Osteocyte (in vitro differentiated cells): ENCODE data around the gene PLEKHN1. TPM values are rescaled to one million over a fixed set of nuclear protein-coding genes. Genes with fewer than 3 reads are reported as not detected.
A peak's percentile ranks its signal among the peaks of the same experiment; 100 is the strongest.

ENCODE experiments used
- DNase-seq: peaks from one replicate; pipeline ENCODE4 v3.0.0; 2021; ENCODE audit warnings: mixed read lengths; ENCODE audit not compliant: unreplicated experiment; ENCODE audit errors: extremely low spot score
- H3K27ac Mint-ChIP-seq: one replicate; pipeline ENCODE4 v1.8.0; 2021; ENCODE audit warnings: mild to moderate bottlenecking, mixed read lengths; ENCODE audit not compliant: unreplicated experiment
- H3K27me3 Mint-ChIP-seq: one replicate; pipeline ENCODE4 v1.8.0; 2021; ENCODE audit warnings: mixed read lengths; ENCODE audit not compliant: unreplicated experiment
- H3K36me3 Mint-ChIP-seq: one replicate; pipeline ENCODE4 v1.8.0; 2021; ENCODE audit warnings: mixed read lengths; ENCODE audit not compliant: unreplicated experiment
- H3K4me1 Mint-ChIP-seq: one replicate; pipeline ENCODE4 v1.8.0; 2021; ENCODE audit warnings: mixed read lengths; ENCODE audit not compliant: unreplicated experiment
- H3K4me3 Mint-ChIP-seq: one replicate; pipeline ENCODE4 v1.8.0; 2021; ENCODE audit warnings: mild to moderate bottlenecking, moderate library complexity, mixed read lengths; ENCODE audit not compliant: unreplicated experiment
- H3K9me3 Mint-ChIP-seq: one replicate; pipeline ENCODE4 v1.8.0; 2021; ENCODE audit warnings: mixed read lengths; ENCODE audit not compliant: unreplicated experiment
- CTCF ChIP-seq: fragments of 200-600 bp; sonication (generic); IDR thresholded peaks from 2 replicates; pipeline ENCODE4 v1.5.0; 2021; ENCODE audit warnings: antibody characterized with exemption, mild to moderate bottlenecking, moderate library complexity
- total RNA-seq: library from RNA; stranded (reverse); gene quantifications from 2 replicates; pipeline ENCODE4 v1.2.1, GENCODE V29; 2021

PLEKHN1 gene
- total RNA-seq, 1 donor from 2014 or later: 0.21 TPM

DNA sequence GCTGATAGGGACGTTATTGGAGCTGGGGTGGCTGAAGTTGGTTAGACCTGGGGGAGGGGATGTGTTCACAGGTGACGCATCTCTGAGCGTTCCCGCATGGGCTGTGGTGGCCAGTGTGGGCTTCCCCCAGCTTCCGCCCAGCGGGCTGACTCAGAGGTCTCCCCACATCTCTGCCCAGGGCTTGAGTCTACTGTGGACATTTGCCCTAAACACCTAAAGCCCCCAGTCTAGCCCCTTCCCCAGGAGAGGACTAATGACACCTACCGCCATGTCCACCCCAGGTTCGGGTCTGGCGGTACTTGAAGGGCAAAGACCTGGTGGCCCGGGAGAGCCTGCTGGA is 55.6 kb downstream of the PLEKHN1 start:
- no peak for DNase-seq
- Mint-ChIP-seq H3K36me3 (no peaks in the 10 kb centered on the region), H3K9me3 (no peaks in the 10 kb centered on the region), H3K27me3 (no peaks in the 10 kb centered on the region), H3K4me1 (peaks cover 41% of the 10 kb centered on the region), H3K27ac (no peak overlapping the region), H3K4me3 (peak overlapping the region; percentile 6)
- no peak for TF ChIP-seq CTCF

- no peaks in the 10 kb centered on the region for H3K36me3 Mint-ChIP-seq
- no peaks in the 10 kb centered on the region for H3K27me3 Mint-ChIP-seq
- TF ChIP-seq CTCF: no peak
- H3K4me1 Mint-ChIP-seq: peaks cover 43% of the 10 kb centered on the region
- H3K9me3 Mint-ChIP-seq: no peaks in the 10 kb centered on the region
- H3K4me3 Mint-ChIP-seq: peak overlapping the region; percentile 4
- DNase-seq: no peak
- peak overlapping the region; percentile 14 for H3K27ac Mint-ChIP-seq
Observed at GRCh38 chr1:1022302-1023009, 56.2 kb downstream of the PLEKHN1 start.

- H3K4me1 Mint-ChIP-seq: peaks cover 44% of the 10 kb centered on the region
- no peak for TF ChIP-seq CTCF
- DNase-seq: no peak
- H3K9me3 Mint-ChIP-seq: no peaks in the 10 kb centered on the region
- no peak overlapping the region for H3K4me3 Mint-ChIP-seq
- no peaks in the 10 kb centered on the region for H3K27me3 Mint-ChIP-seq
- no peaks in the 10 kb centered on the region for H3K36me3 Mint-ChIP-seq
- no peak overlapping the region for H3K27ac Mint-ChIP-seq
Observed at GRCh38 chr1:1023700-1024099, 57.4 kb downstream of the PLEKHN1 start.

DNA sequence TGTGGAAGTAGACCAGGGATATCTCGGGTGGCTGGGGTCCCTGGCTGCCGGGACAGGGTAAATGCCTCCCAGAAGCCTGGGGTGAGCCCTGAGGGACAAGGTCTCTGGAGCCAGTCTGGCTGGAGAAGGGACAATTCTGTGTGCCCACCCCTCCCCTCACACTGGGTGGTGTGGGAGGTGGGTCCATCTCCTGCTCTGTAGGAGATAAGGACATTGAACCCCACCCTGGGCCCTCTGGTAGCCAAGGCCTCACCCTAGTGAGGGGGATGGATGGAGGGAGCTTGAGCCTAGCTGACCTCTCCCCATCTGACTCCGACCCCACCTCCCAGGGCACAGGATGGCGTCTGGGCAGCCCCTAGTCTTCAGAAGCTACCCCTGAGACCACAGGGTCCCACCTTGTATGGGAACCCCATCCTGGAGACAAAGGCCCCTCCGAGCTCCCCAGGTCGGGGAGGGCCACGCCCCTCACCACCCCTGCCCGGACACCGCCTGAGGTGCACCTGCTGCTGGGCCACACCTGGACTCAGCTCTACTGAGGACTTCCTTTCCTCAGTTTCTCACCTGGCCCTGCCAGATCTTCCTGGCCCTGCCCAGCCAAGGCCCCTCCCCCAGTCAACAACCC is 58.0 kb downstream of the PLEKHN1 start:
- no peak overlapping the region for H3K4me3 Mint-ChIP-seq
- no peaks in the 10 kb centered on the region for H3K27me3 Mint-ChIP-seq
- no peaks in the 10 kb centered on the region for H3K9me3 Mint-ChIP-seq
- no peak for DNase-seq
- peaks cover 42% of the 10 kb centered on the region for H3K4me1 Mint-ChIP-seq
- TF ChIP-seq CTCF: no peak
- H3K27ac Mint-ChIP-seq: no peak overlapping the region
- H3K36me3 Mint-ChIP-seq: no peaks in the 10 kb centered on the region

GRCh38 chr1:1024771-1025699 is 58.8 kb downstream of the PLEKHN1 start:
- Mint-ChIP-seq H3K36me3 (no peaks in the 10 kb centered on the region), H3K9me3 (no peaks in the 10 kb centered on the region), H3K4me3 (no peak overlapping the region), H3K4me1 (peaks cover 42% of the 10 kb centered on the region), H3K27me3 (no peaks in the 10 kb centered on the region), H3K27ac (no peak overlapping the region)
- no peak for TF ChIP-seq CTCF
- no peak for DNase-seq
